HG03354 (cell line): ENCODE measurements around the gene AFAP1L1.
A peak's percentile ranks its signal among the peaks of the same experiment; 100 is the strongest.
"Not testable (repeated sequence)": the region's sequence is repeated elsewhere in the genome, so short reads cannot be mapped to it uniquely, and the experiment has no call there.

Experiments
- ATAC-seq: cut with Tn5 transposase; IDR thresholded peaks from one replicate; pipeline ENCODE4 v1.9.1; 2021; ENCODE audit warnings: mild to moderate bottlenecking; ENCODE audit not compliant: unreplicated experiment, poor library complexity, severe bottlenecking

Gene AFAP1L1

GRCh38 chr5:149380466-149381121 lies 108.9 kb downstream of the AFAP1L1 start:
- ATAC-seq, result no peak

GRCh38 chr5:149381261-149381985 lies 109.8 kb downstream of the AFAP1L1 start:
- ATAC-seq, result peak; percentile 20

GRCh38 chr5:149381986-149382338 lies 110.3 kb downstream of the AFAP1L1 start:
- ATAC-seq, result peak; percentile 85

GRCh38 chr5:149382517-149383220 lies 111.0 kb downstream of the AFAP1L1 start:
- ATAC-seq, result no peak

DNA sequence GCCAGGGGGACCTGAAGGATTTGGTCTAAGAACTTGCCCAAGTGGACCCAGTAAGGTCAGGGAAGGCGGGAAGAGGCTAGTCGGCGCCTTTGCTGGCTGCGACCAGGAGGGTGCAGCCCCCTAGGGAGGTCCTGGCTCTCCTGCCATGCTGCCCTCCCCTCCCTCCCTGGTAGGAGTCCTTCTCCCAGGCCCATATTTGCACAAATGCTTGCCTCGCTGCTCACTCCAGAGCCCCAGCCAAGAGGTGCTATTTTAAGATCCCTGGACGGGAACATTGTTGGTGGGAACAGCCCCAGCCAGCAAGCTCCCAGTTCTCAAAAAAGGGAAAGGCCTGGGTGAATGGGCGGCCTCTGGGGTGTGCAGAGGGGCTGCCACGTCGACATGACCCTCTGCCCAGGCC lies 111.7 kb downstream of the AFAP1L1 start:
- no peak for ATAC-seq

DNA sequence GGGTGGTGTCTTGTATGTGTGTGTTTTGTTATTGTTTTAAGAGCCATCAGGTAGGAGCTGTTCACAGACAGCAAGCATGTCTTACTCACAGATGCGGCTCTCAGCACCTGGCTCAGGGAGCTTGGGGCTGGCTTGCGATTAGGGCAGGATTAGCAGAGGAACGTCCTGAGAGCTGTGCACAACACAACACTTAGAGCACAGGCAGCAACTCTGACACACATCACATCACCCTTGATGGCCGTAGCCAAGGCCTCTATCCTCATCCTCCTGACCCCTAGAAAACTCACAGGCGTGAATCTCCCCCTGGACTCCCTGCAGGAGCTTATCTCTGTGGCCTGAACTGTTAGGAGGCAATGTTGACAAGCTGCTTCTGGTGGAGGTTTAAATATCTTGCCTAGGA lies 114.5 kb downstream of the AFAP1L1 start:
- ATAC-seq, result no peak

GRCh38 chr5:149387081-149387631 lies 115.5 kb downstream of the AFAP1L1 start:
- ATAC-seq, result no peak

GRCh38 chr5:149387982-149388381 lies 116.3 kb downstream of the AFAP1L1 start:
- no peak for ATAC-seq

- no peak for ATAC-seq
Observed at GRCh38 chr5:149388498-149389190, 117.0 kb downstream of the AFAP1L1 start.

DNA sequence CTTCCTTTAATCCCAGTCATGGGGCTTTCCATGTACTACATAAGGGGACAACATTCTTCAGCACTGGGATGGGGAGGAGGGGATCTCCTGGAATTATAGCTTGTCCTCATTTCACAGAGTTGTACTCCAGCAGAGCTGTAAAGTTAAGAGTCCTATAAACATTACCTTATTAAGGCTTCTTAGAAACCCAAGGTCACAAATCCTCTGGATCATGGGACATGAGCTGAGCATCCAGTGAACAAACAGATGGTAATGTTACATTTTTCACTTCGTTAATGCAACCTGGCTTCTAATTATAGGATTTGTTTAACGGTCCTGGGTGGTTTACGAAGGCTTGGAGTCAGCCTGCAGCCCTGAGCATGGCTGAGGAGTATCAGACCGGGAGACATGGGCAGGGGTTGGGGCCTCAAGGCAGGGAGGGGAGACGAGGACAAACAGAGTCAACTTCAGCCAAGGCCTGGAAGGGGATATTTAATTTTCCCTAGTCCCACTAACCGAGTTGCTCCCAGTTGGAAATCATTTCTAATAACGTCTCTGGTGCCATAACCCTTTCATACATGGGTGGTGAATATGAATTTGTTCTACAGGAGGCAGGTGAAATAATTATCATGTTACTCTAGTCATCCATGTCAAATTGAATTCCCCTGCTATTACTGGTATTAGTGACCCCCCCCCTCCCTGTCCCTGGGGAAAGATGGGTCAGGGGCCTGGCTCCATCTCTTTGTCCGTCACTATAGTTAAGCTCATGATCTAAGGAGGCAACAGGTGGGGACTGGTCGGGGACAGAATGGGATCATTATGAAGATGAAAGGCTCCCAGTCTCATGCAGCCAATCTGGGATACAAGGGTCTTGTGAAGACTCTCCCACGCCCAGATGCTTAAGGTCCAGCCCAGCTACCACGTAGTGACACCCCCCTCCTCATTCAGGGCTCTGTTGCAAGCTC lies 118.2 kb downstream of the AFAP1L1 start:
- no peak for ATAC-seq

GRCh38 chr5:149391076-149391475 lies 119.4 kb downstream of the AFAP1L1 start:
- not testable (repeated sequence) for ATAC-seq
